Measurements from ENCODE around the gene MLPH. TPM values are rescaled to one million over a fixed set of nuclear protein-coding genes. Genes with fewer than 3 reads are reported as not detected.
A peak's percentile ranks its signal among the peaks of the same experiment; 100 is the strongest.

The MLPH gene
- total and polyA plus RNA-seq, 2 of the 13 experiments (the other 11 are each of a cell fraction or from before 2014, with no cell fraction given) = 0.12 TPM; not detected in 1

- Histone ChIP-seq H3K4me1 (ENCODE audit: insufficient read depth, low read length) (peaks cover 19% of the 10 kb centered on the region), H3K9me3 (ENCODE audit: low read length) (no peaks in the 10 kb centered on the region), H3K79me2 (ENCODE audit: insufficient read depth, low read length) (no peaks in the 10 kb centered on the region), H4K20me1 (ENCODE audit: insufficient read depth, low read length) (no peaks in the 10 kb centered on the region), H3K4me3 (replicated peaks in 1 of 3; ENCODE audit: insufficient read depth in 1 of 3, low read depth in 2 of 3, low read length in 3 of 3) (no peak overlapping the region), H2AFZ (ENCODE audit: low read length) (no peak overlapping the region), H3K27me3 (ENCODE audit: control insufficient read depth in 1 of 2, insufficient read depth in 2 of 2, low read length in 2 of 2) (peaks cover 5 to 41% of the 10 kb centered on the region in 2 experiments), H3K4me2 (ENCODE audit: low read depth, low read length) (peak overlapping the region; percentile 19), H3K36me3 (replicated peaks in 1 of 2; ENCODE audit: control insufficient read depth in 1 of 2, insufficient read depth in 2 of 2, low read length in 2 of 2) (no peaks in the 10 kb centered on the region), H3K27ac (ENCODE audit: extremely low read length, insufficient read depth, low read length) (no peak overlapping the region), H3K9ac (ENCODE audit: insufficient read depth, low read depth, low read length) (no peak overlapping the region)
- ChIA-PET CTCF (ENCODE audit: low intra/inter-chr PET ratio, low total read pairs) (no interaction called here), POLR2A (interaction anchor here (0.7 kb wide), 1 partner anchor 32 kb away, joined by 3 read pairs; no protein-coding TSS in a partner anchor)
- TF ChIP-seq GMEB1 (CRISPR knock-in tag; IDR thresholded peaks at IDR 0.05; ENCODE audit: borderline replicate concordance) (0 out of 2 replicates have a peak, but pooled peaks have one; percentile 19), KLF16 (CRISPR knock-in tag; IDR thresholded peaks at IDR 0.05) (no peak)
- intact Hi-C loops (cut with micrococcal nuclease; ENCODE audit: unreplicated experiment) = no loop called here
- WGBS (ENCODE audit: low lambda C conversion rate) = 50% methylated on average over 2 of the region's 2 CpGs
- no TSS peak for BruUV-seq (replicated peaks)
- in situ Hi-C loops (cut with HindIII; ENCODE audit: extremely low pct_ligation_motif_present, low pct_unique_long_range_greater_than_20kb) = no loop called here
- ATAC-seq = peak; percentile 50
- no peak for FAIRE-seq
- no peak for DNase-seq (ENCODE audit: low spot score)
Observed at GRCh38 chr2:237501892-237502513, 15.0 kb downstream of the MLPH start.

GRCh38 chr2:237503201-237503600 lies 16.1 kb downstream of the MLPH start:
- H3K27ac ChIP-seq (ENCODE audit: extremely low read length, insufficient read depth, low read length) = no peak overlapping the region
- H3K27me3 ChIP-seq (ENCODE audit: control insufficient read depth in 1 of 2, insufficient read depth in 2 of 2, low read length in 2 of 2) = peaks cover 5 to 38% of the 10 kb centered on the region in 2 experiments; a peak in 4 of 5 replicates
- ChIA-PET CTCF (ENCODE audit: low intra/inter-chr PET ratio, low total read pairs) (interaction anchor here (0.9 kb wide), 1 partner anchor 10 kb away, joined by 5 read pairs; no protein-coding TSS in a partner anchor), POLR2A (no interaction called here)
- no peaks in the 10 kb centered on the region for H3K9me3 ChIP-seq (ENCODE audit: low read length)
- H4K20me1 ChIP-seq (ENCODE audit: insufficient read depth, low read length) = no peaks in the 10 kb centered on the region
- no peak for DNase-seq (ENCODE audit: low spot score)
- H3K79me2 ChIP-seq (ENCODE audit: insufficient read depth, low read length) = no peaks in the 10 kb centered on the region
- no peak overlapping the region for H3K4me3 ChIP-seq (replicated peaks in 1 of 3; ENCODE audit: insufficient read depth in 1 of 3, low read depth in 2 of 3, low read length in 3 of 3)
- no peak for FAIRE-seq
- no peaks in the 10 kb centered on the region for H3K36me3 ChIP-seq (replicated peaks in 1 of 2; ENCODE audit: control insufficient read depth in 1 of 2, insufficient read depth in 2 of 2, low read length in 2 of 2)
- no TSS peak for BruUV-seq (replicated peaks)
- ATAC-seq = no peak
- no peak overlapping the region for H3K9ac ChIP-seq (ENCODE audit: insufficient read depth, low read depth, low read length)
- H3K4me2 ChIP-seq (ENCODE audit: low read depth, low read length) = no peak overlapping the region
- peaks cover 19% of the 10 kb centered on the region for H3K4me1 ChIP-seq (ENCODE audit: insufficient read depth, low read length)
- intact Hi-C loops (cut with micrococcal nuclease; ENCODE audit: unreplicated experiment) = no loop called here
- no peak overlapping the region for H2AFZ ChIP-seq (ENCODE audit: low read length)
- in situ Hi-C loops (cut with HindIII; ENCODE audit: extremely low pct_ligation_motif_present, low pct_unique_long_range_greater_than_20kb) = no loop called here
- 83% methylated on average over 16 of the region's 16 CpGs for WGBS (ENCODE audit: low lambda C conversion rate)
- TF ChIP-seq ZNF430 (CRISPR knock-in tag; IDR thresholded peaks at IDR 0.05) (no peak), ZNF276 (CRISPR knock-in tag; IDR thresholded peaks at IDR 0.05; ENCODE audit: low read depth) (no peak), SKIL (CRISPR knock-in tag; IDR thresholded peaks at IDR 0.05; ENCODE audit: borderline replicate concordance) (no peak), ZNF33A (CRISPR knock-in tag; IDR thresholded peaks at IDR 0.05; ENCODE audit: borderline replicate concordance) (no peak), ZNF24 (IDR thresholded peaks at IDR 0.05) (no peak), HIVEP1 (CRISPR knock-in tag; IDR thresholded peaks at IDR 0.05) (no peak), TGIF2 (CRISPR knock-in tag; IDR thresholded peaks at IDR 0.05) (no peak), ZNF101 (CRISPR knock-in tag; IDR thresholded peaks at IDR 0.05; ENCODE audit: borderline replicate concordance, low read depth) (no peak)
